Mucosa of descending colon (tissue), 3 donors: Measurements from ENCODE around the gene TTC17. TPM values are rescaled to one million over a fixed set of nuclear protein-coding genes. Genes with fewer than 3 reads are reported as not detected.
A peak's percentile ranks its signal among the peaks of the same experiment; 100 is the strongest.
"Not testable (repeated sequence)": the region's sequence is repeated elsewhere in the genome, so short reads cannot be mapped to it uniquely, and the experiment has no call there.

Source experiments
- ATAC-seq: fragments of 200-7000 bp; cut with Tn5 transposase; one replicate; pipeline ENCODE4 v1.9.1; 2020; ENCODE audit warnings: mild to moderate bottlenecking, moderate library complexity
- DNase-seq, 3 donors: peaks; one replicate each; pipeline ENCODE4 v3.0.0-alpha.2; 2020
- H3K36me3 ChIP-seq: fragments of 200-600 bp; one replicate; pipeline ENCODE4 v1.8.0; 2021; ENCODE audit warnings: low read depth, mild to moderate bottlenecking
- H3K4me1 ChIP-seq: fragments of 200-600 bp; one replicate; pipeline ENCODE4 v1.8.0; 2021; ENCODE audit warnings: low read depth, mild to moderate bottlenecking
- H3K4me3 ChIP-seq: fragments of 200-600 bp; one replicate; pipeline ENCODE4 v1.8.0; 2021; ENCODE audit warnings: mild to moderate bottlenecking
- H3K9me3 ChIP-seq: fragments of 200-600 bp; one replicate; pipeline ENCODE4 v1.8.0; 2021; ENCODE audit warnings: mild to moderate bottlenecking
- intact Hi-C, 2 donors: fragments of 100-400 bp; cut with DNase I in 1 of 2; cut with micrococcal nuclease in 1 of 2; formaldehyde crosslinking; loops; one replicate each; pipeline versions ENCODE4 v1.11.0 to v1.11.1; 2022; cut with DNase I, micrococcal nuclease
- total RNA-seq, 3 donors: library from RNA; stranded (reverse); fragmentation: NEBNext Ultra II Directional in 2 of 3; extraction: Animal tissue kit (Norgen Biotek cat#: 25700) in 2 of 3; gene quantifications; one replicate each; pipeline versions ENCODE4 v1.2.1 to v1.2.4, GENCODE V29; 2021 to 2023
- TF ChIP-seq, protein P1 (sequence below): fragments of 200-600 bp; IDR thresholded peaks from one replicate; pipeline ENCODE4 v1.8.0; 2022; ENCODE audit warnings: antibody characterized with exemption, mild to moderate bottlenecking
- donor health status: DM: no; HTN: no; CAD: no; lungs with moderate emphysema.
- donor health status: DM: no; HTN: no; CAD: no.
- donor health status: DM: no; HTN: yes; CAD: no.

TTC17 gene
- total RNA-seq, 3 donors from 2014 or later = 68.3 to 100 (median 78.7) TPM

DNA sequence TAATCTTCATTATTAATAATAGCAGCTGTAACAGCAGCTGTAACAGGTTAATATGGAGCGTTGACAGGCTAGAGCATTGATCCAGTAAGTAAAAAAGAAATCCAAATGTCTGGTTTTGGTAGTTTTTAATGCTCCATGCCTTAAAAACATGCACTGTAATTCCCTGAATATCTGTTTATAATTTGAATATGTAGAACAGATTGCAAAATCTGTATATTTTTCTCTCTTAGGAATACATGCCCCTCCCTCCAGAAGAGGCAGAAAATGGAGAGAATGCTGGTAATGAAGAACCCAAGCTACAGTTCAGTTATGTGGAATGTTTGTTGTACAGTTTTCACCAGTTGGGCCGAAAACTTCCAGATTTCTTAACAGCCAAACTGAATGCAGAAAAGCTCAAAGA is 30.2 kb upstream of the TTC17 start:
- Histone ChIP-seq H3K9me3 (no peaks in the 10 kb centered on the region), H3K4me1 (no peaks in the 10 kb centered on the region), H3K36me3 (peaks cover 19% of the 10 kb centered on the region), H3K4me3 (no peak overlapping the region)
- DNase-seq = no peak
- intact Hi-C loops = no loop called here
- ATAC-seq = no peak
- TF ChIP-seq, protein P1, sequence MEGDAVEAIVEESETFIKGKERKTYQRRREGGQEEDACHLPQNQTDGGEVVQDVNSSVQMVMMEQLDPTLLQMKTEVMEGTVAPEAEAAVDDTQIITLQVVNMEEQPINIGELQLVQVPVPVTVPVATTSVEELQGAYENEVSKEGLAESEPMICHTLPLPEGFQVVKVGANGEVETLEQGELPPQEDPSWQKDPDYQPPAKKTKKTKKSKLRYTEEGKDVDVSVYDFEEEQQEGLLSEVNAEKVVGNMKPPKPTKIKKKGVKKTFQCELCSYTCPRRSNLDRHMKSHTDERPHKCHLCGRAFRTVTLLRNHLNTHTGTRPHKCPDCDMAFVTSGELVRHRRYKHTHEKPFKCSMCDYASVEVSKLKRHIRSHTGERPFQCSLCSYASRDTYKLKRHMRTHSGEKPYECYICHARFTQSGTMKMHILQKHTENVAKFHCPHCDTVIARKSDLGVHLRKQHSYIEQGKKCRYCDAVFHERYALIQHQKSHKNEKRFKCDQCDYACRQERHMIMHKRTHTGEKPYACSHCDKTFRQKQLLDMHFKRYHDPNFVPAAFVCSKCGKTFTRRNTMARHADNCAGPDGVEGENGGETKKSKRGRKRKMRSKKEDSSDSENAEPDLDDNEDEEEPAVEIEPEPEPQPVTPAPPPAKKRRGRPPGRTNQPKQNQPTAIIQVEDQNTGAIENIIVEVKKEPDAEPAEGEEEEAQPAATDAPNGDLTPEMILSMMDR = no peak

DNA sequence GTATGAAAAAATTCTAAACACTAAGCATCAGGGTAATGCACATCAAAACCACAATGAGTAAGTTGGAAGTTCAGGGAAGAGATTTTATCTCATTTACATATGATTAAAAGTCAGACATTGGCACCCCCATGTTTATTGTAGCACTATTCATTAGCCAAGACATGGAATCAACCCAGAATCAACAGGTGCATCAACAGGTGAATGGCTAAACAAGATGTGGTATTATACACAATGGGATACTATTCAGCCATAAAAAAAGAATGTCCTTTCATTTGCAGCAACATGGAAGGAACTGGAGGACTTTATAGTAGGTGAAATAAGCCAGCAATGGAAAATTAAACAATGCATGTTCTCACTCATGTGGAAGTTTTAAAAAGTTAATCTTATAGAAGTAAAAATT is 17.6 kb upstream of the TTC17 start:
- ATAC-seq = no peak

DNA sequence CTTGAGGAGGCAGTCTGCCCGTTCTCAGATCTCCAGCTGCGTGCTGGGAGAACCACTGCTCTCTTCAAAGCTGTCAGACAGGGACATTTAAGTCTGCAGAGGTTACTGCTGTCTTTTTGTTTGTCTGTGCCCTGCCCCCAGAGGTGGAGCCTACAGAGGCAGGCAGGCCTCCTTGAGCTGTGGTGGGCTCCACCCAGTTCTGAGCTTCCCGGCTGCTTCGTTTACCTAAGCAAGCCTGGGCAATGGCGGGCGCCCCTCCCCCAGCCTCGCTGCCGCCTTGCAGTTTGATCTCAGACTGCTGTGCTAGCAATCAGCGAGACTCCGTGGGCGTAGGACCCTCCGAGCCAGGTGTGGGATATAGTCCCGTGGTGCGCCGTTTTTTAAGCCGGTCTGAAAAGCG is 7.3 kb upstream of the TTC17 start:
- intact Hi-C loops, H3K9me3 ChIP-seq, H3K36me3 ChIP-seq, H3K4me3 ChIP-seq, H3K4me1 ChIP-seq, ATAC-seq: not testable (repeated sequence)
- DNase-seq = peak in 1 of 3 donors; percentile 30

More for the DNA sequence above, 17.6 kb upstream of the TTC17 start:
- Histone ChIP-seq H3K36me3 (no peaks in the 10 kb centered on the region), H3K4me3 (no peak overlapping the region), H3K9me3 (no peaks in the 10 kb centered on the region), H3K4me1 (no peaks in the 10 kb centered on the region)
- intact Hi-C loops = no loop called here
- no peak for DNase-seq
- TF ChIP-seq, protein P1 = no peak

DNA sequence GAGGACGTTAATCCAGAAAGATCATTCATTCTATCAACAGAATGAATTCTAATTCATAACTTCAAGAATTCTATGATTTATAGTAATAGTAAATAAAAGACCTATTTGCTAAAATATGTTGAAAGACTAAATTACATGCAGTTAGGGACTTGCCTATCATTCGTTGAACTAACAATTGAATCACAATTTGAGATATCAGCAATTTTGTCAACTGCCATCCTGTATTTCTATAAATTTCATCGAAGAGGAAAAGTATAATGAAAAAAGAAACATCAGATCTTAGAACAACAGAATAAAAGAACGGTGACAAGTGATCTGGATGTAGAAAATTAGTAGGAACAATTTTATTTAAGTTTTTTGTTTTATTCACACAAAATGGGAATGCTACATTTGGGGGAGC is 4.4 kb upstream of the TTC17 start:
- DNase-seq = no peak
- ATAC-seq = no peak
- Histone ChIP-seq H3K9me3 (no peaks in the 10 kb centered on the region), H3K4me1 (peaks cover 5% of the 10 kb centered on the region), H3K36me3 (no peaks in the 10 kb centered on the region), H3K4me3 (no peak overlapping the region)
- TF ChIP-seq, protein P1 = no peak
- intact Hi-C loops = no loop called here

DNA sequence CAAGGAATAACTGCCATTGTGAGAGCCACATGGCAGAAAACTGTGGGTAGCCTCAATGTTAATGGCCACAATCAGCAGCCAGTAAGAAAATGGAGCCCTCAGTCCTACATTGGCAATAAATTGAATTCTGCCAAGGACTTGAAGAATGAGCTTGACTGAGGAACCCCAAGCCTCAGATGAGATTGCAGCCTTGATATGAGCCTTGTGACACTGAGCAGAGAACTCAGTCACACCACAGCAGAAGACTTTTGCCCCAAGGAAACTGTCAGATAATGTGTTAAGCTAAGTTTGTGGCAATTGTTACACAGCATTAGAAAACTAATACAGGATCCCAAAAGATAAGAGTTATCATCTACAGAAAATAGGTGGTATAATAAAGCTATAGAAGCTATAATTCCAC is 2.4 kb upstream of the TTC17 start:
- Histone ChIP-seq H3K36me3 (no peaks in the 10 kb centered on the region), H3K4me3 (no peak overlapping the region), H3K4me1 (peaks cover 21% of the 10 kb centered on the region), H3K9me3 (no peaks in the 10 kb centered on the region)
- TF ChIP-seq, protein P1 = no peak
- DNase-seq (no peak), ATAC-seq (no peak)
- intact Hi-C loops = no loop called here

DNA sequence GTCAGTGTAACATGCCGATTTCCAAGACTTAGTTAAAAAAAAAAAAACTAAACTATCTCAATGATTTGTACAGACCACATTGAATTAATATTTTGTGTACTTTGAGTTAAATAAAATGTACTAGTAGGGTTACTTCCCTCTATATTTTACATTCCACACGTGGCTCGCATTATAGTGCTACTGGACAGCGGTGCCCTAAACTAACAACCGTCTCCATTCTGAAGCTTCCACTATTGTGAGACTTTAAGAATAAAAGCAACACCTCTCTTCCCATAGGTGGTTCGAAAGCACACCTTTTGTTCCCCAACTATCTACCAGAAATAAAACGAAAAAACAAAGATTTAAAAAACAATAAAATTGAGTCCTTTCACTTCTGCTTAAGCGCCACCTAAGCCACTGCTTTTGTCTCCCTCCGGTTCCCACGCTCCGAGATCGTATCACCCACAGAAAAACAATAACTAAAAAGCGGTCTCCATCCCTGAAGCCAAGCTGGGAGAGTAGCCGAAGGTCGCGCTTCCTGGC is 380 bp upstream of the TTC17 start:
- TF ChIP-seq, protein P1 = no peak
- intact Hi-C loops = no loop called here
- Histone ChIP-seq H3K9me3 (no peaks in the 10 kb centered on the region), H3K36me3 (no peaks in the 10 kb centered on the region), H3K4me1 (peaks cover 23% of the 10 kb centered on the region), H3K4me3 (peak overlapping the region; percentile 98)
- DNase-seq = peak in 1 of 3 donors; percentile 20
- ATAC-seq = peak; percentile 20
